Urothelium cell line (cell line): ENCODE results near the gene EI24.
"Not testable (repeated sequence)": the region's sequence is repeated elsewhere in the genome, so short reads cannot be mapped to it uniquely, and the experiment has no call there.

ENCODE experiments used
- DNase-seq: peaks from one replicate; pipeline ENCODE4 v3.0.0; 2011; ENCODE audit warnings: low spot score, mixed read lengths
- FAIRE-seq: peaks from 2 replicates; lab custom pipeline; 2011; peaks lifted over from hg19 to GRCh38; lab: Jason Lieb, UNC

EI24 gene

DNA sequence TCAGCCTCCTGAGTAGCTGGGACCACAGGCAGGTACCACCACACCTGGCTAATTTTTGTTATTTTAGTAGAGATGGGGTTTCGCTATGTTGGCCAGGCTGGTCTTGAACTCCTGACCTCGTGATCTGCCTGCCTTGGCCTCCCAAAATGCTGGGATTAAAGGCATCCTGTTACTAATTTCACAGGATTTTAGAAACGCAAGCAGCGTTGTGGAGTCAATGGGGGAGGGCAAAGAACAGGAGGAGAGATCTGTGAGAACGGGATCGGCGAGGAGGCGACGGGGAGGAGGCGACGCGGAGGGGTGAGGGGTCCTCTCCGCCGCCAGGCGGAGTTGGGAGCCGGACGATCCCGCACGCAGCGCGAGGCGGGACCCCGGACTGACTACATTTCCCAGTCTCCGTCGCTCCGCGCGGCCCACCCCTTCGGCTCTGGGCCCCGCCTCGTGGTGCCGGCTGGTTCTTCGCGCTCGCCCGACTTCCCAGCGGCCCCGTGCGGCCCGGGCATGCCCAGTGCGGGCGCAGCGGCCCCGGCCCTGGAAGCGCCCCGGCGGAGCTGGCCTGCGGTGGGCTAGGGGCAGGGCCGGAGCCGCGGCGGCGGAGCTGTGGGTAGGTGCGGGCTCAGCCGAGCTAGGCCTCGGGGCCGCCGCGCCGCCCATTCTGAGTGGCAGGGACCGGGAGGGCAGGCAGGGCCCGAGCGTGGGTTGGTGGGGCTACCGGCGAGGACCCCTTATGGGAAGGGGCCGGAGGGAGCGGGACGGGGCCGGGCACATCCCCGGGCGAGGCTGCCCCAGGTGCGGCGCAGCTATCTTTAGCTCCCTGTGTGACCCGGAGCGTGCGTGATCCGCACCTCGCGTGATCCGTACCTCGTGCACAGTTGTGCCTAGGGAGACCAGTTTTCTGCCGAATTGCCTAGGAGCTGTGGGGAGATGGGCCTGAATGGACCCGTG, at the start of gene EI24:
Gene EI24, plus strand, starts transcription at position 508 of the 945 bp plus-strand sequence. CDS start 3,051 bp downstream, outside the sequence.
- DNase-seq (peak; percentile 90), FAIRE-seq (no peak)

GRCh38 chr11:125519860-125520834, 49.1 kb upstream of the EI24 start:
- no peak for DNase-seq
- FAIRE-seq = no peak

DNA sequence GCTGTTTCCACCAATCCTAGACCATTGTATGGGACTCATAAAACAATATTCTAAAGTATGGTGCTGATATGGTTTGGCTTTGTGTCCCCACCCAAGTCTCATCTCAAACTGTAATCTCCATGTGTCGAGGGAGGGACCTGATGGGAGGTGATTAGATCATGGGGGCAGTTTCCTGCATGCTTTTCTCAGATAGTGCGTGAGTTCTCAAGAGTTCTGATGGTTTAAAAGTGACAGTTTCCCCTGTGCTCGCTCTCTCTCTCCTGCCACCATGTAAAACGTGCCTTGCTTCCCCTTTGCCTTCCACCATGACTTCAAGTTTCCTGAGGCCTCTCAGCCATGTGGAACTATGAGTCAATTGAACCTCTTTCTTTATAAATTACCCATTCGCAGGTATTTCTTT, 44.0 kb upstream of the EI24 start:
- DNase-seq (no peak), FAIRE-seq (no peak)

DNA sequence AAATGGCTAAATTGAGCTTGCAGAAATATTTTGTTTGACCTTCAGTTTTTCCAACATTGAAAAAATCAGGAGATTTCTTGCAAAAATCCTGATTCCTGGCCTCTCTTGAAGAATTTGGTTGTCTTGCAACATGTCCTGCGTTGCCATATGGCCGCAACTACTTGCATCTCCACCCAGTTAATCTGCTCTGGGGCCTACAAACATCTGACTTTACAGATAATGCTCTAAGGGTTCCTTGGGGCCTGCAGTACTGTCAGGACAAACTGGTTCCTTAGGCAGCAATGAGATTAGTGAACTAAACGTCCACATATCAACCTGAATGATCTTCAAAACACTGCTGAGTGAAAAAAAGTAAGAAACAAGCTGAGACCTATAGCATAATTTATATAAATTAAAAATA, 36.6 kb upstream of the EI24 start:
- DNase-seq (no peak), FAIRE-seq (no peak)

DNA sequence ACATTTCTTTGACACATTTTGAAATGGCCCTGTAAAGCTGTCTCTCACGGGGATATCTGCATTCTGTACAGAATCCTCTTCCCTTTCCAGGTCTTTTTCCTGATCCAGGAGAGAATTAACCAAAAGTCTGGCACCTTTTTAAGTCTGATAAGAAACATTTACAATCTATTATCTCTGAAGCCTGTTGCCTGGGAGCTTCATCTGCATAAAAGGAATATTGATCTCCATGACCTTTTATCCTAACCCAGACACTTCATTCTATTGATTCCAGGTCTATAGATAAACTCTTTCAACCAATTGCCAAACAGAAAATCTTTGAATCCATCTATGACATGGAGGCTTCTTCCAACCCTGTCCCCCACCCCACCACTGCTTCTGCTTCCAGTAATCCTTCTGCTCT, 33.7 kb upstream of the EI24 start:
- no peak for FAIRE-seq
- no peak for DNase-seq

DNA sequence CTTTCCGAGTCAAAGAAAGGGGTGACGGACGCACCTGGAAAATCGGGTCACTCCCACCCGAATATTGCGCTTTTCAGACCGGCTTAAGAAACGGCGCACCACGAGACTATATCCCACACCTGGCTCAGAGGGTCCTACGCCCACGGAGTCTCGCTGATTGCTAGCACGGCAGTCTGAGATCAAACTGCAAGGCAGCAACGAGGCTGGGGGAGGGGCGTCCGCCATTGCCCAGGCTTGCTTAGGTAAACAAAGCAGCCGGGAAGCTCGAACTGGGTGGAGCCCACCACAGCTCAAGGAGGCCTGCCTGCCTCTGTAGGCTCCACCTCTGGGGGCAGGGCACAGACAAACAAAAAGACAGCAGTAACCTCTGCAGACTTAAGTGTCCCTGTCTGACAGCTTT, 32.4 kb upstream of the EI24 start:
- not testable (repeated sequence) for FAIRE-seq, DNase-seq

DNA sequence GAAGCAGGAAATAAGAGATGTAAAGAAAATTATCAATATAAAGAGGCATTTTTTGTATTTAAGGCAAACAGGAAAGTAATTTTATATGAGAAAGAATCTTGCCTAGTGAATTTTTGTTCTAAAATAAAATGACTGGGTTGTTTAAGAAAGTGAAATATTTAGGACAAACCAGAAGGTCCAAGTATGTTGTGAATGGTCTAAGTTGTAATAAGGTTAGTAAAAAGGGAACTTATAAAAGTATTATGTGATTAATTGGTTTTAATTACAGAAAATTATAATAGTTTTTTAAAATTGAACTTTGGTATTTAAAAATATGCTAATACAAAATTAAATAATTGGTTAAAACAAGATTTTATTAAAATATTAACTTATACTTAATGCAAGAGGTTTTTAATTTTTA, 26.6 kb upstream of the EI24 start:
- DNase-seq = no peak
- no peak for FAIRE-seq

GRCh38 chr11:125550780-125551179, 18.5 kb upstream of the EI24 start:
- FAIRE-seq (no peak), DNase-seq (no peak)

DNA sequence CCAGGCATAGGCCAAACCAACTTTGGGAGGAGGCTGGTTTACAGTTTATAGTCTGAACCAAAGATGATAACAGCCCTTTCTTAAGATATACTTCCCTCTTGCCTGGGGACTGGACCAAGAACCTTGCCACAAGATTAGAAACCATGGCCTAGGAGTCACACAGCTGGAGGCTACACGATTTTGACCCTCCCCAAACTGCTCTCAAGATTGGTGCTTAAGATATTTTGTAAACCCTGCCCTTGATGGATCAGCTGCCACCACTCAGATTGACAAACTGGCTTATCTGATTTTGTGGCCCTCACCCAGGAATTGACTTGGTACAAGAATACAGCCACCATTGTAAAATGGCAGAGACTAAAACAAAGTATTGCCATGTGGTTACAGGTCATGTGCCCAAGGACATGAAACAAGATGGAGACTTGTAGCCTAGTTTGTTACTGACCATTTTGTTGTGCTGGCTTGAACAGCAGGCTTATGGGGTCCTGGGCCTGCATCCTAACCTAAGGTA, 17.4 kb upstream of the EI24 start:
- DNase-seq (no peak), FAIRE-seq (no peak)

DNA sequence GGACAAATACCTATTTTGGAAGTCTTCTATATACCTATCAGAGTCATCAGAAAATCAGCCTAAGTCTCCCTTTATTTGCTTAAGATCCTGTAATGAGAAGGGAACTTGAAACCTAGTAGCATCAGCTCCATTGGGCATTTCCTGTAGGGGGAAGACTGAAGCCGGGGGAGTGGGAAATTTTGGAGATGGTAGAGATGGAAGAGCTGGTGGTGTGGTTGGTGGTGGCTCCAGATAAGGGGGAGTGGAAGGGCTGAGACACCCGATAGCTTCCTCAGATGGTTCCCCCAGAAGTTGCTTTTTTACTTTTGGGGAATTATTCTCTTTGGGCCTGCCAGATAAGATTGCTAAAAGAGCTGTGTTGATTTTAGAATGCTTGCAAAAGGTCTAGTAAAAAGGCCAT, 16.4 kb upstream of the EI24 start:
- DNase-seq (no peak), FAIRE-seq (no peak)

DNA sequence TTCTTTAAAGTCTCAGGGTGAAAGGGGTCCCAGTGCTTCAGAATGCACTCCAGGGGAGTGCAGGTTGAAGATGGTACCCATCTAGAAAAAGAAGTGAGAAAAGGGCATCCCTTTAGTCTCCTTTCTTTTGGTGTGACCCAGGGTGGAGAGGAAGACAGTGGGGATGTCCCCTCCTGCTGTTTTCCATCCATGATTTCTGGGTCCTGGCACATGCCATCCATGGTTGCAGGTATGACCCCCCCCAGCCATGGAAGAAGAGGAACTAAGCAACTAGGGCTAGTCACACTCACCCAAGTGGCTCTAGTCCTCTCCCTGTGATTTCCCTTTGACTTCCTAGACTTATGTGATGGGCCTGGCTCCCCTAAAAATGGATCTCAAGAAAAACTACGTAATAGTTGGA, 15.9 kb upstream of the EI24 start:
- no peak for FAIRE-seq
- no peak for DNase-seq

GRCh38 chr11:125554038-125554437, 15.2 kb upstream of the EI24 start:
- FAIRE-seq (no peak), DNase-seq (no peak)

- no peak for DNase-seq
- FAIRE-seq = no peak
Measured at GRCh38 chr11:125559888-125560287, 9.4 kb upstream of the EI24 start.

GRCh38 chr11:125561924-125562323, 7.4 kb upstream of the EI24 start:
- FAIRE-seq (no peak), DNase-seq (no peak)

DNA sequence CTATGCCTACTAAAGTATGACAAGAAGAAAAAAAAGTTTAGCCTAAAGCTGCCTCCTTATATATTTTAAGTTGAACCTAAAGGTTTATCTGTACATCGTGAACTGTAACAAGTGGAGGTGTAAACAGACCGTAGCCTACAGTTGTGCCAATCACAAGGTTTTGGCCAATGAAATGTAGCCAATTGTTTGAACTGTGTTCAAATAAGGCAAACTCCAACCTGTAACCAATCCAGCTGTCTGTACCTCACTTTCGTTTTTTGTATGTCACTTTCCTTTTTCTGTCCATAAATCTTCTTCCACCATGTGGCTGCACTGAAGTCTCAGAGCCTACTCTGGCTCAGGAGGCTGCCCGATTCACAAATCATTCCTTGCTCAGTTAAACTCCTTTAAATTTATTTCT, 6.8 kb upstream of the EI24 start:
- no peak for DNase-seq
- FAIRE-seq = no peak

DNA sequence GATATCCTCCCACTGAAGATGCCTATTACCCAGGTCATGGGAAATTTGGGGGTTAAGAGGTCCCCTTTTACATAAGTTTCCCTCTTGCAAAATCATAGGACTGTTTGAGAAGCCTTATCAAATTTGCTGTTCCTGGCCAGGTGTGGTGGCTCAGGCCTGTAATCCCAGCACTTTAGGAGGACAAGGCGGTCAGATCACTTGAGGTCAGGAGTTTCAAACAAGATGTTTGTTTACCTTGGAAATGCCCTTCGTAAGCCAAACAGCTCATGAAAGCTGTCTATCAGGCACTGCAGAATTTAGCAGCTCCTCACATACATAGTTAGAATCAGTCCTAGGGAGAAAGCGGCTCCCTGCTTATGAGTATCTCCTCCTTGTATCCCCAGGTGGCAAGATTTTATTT, 4.9 kb upstream of the EI24 start:
- DNase-seq (no peak), FAIRE-seq (no peak)

GRCh38 chr11:125566235-125566634, 3.0 kb upstream of the EI24 start:
- no peak for FAIRE-seq
- DNase-seq = no peak

- FAIRE-seq = no peak
- DNase-seq = no peak
Measured at GRCh38 chr11:125569915-125570621, 791 bp downstream of the EI24 start.

DNA sequence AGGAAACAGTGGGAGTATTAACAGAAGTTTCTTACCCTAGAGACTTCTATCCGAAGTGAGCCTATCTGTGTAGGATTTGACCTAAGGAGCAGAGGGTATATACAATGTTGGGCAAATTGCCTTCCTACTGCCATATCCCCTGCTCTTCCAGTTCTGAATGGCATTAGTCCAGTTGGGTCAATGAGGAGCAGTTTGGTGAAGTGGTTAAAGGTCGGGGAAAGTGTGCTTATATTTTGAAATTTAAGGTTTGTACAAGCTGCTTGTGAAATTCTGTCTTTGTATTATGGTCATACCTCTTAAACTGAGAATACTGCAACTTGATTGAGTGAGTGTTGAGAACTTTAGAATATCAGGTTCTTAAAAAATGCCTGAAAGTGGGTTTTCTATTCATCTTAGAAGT, 1.7 kb downstream of the EI24 start:
- DNase-seq (no peak), FAIRE-seq (no peak)

- FAIRE-seq (no peak), DNase-seq (no peak)
Measured at GRCh38 chr11:125572916-125573315, 3.6 kb downstream of the EI24 start.

DNA sequence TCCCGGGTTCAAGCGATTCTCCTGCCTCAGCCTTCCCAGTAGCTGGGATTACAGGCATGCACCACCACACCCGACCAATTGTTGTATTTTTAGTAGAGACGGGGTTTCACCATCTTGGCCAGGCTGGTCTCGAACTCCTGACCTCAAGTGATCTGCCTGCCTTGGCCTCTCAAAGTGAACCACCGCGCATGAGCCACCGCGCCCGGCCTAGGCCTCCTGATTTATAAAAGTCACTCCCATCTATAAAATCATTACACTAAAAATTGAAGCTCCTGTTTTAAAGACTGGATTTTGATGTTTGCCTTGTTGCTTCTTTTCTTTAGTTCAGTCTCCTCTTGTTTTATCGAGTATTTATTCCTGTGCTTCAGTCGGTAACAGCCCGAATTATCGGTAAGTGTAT, 7.9 kb downstream of the EI24 start:
- not testable (repeated sequence) for DNase-seq, FAIRE-seq
